Liver (tissue), 3 donors: ENCODE measurements around the gene ARHGAP10.

Experiments used
- ATF3 ChIP-seq: IDR thresholded peaks from 2 replicates; pipeline ENCODE4 v1.6.1; 2016; ENCODE audit warnings: antibody characterized with exemption
- CTCF ChIP-seq: fragments of 150-350 bp; IDR thresholded peaks from 2 replicates; pipeline ENCODE4 v1.5.1; 2017; ENCODE audit warnings: improper control_type of control experiment, low read depth, low read length; ENCODE audit not compliant: missing input control
- EGR1 ChIP-seq, 2 donors: IDR thresholded peaks; 2 replicates each; pipeline ENCODE4 v1.6.1; 2016 to 2018; ENCODE audit warnings: antibody characterized with exemption in 2 of 2, low read depth in 2 of 2
- GABPA ChIP-seq, 2 donors: IDR thresholded peaks in 1 of 2; conservative IDR thresholded peaks in 1 of 2; 2 replicates each; pipeline ENCODE4 v1.6.1; 2016; ENCODE audit warnings: antibody characterized with exemption in 2 of 2, mild to moderate bottlenecking in 1 of 2, moderate library complexity in 1 of 2
- JUND ChIP-seq, 2 donors: IDR thresholded peaks; 2 replicates each; pipeline ENCODE4 v1.6.1; 2016; ENCODE audit warnings: antibody characterized with exemption in 2 of 2
- RAD21 ChIP-seq, 2 donors: IDR thresholded peaks; 2 replicates each; pipeline ENCODE4 v1.6.1; 2016; ENCODE audit warnings: antibody characterized with exemption in 2 of 2, mild to moderate bottlenecking in 2 of 2
- REST ChIP-seq: IDR thresholded peaks from 2 replicates; pipeline ENCODE4 v1.6.1; 2016; ENCODE audit warnings: antibody characterized with exemption, mild to moderate bottlenecking
- RXRA ChIP-seq, 2 donors: IDR thresholded peaks; 2 replicates each; pipeline ENCODE4 v1.6.1; 2017 to 2018; ENCODE audit warnings: antibody characterized with exemption in 2 of 2, mild to moderate bottlenecking in 1 of 2
- SP1 ChIP-seq: IDR thresholded peaks from 2 replicates; pipeline ENCODE4 v1.6.1; 2018; ENCODE audit warnings: antibody characterized with exemption, mild to moderate bottlenecking
- TAF1 ChIP-seq: conservative IDR thresholded peaks from 2 replicates; pipeline ENCODE4 v1.6.1; 2016; ENCODE audit warnings: antibody characterized with exemption, mild to moderate bottlenecking
- YY1 ChIP-seq: IDR thresholded peaks from 2 replicates; pipeline ENCODE4 v1.6.1; 2016; ENCODE audit warnings: antibody characterized with exemption, mild to moderate bottlenecking
- TF ChIP-seq, protein P1 (sequence below): IDR thresholded peaks from 2 replicates; pipeline ENCODE4 v1.6.1; 2016; ENCODE audit warnings: antibody characterized with exemption
- TF ChIP-seq, protein P2 (sequence below): IDR thresholded peaks from 2 replicates; pipeline ENCODE4 v1.6.1; 2016; ENCODE audit warnings: antibody characterized with exemption
- donor health status: healthy.
- donor health status: healthy.

GRCh38 chr4:147760176-147760575 is 28.3 kb downstream of the ARHGAP10 start:
- TF ChIP-seq JUND (IDR thresholded peaks at IDR 0.05) (no peak), CTCF (no peak), SP1 (no peak), RXRA (IDR thresholded peaks at IDR 0.05) (no peak), GABPA (IDR thresholded peaks at IDR 0.05 in 1 of 2, conservative IDR thresholded peaks at IDR 0.05 in 1 of 2) (no peak), TAF1 (no peak), EGR1 (IDR thresholded peaks at IDR 0.05; ENCODE audit: low read depth in 2 of 2) (no peak), YY1 (no peak), RAD21 (IDR thresholded peaks at IDR 0.05) (no peak), REST (no peak), ATF3 (no peak)
- TF ChIP-seq, protein P1, sequence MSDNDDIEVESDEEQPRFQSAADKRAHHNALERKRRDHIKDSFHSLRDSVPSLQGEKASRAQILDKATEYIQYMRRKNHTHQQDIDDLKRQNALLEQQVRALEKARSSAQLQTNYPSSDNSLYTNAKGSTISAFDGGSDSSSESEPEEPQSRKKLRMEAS = no peak
- TF ChIP-seq, protein P2, sequence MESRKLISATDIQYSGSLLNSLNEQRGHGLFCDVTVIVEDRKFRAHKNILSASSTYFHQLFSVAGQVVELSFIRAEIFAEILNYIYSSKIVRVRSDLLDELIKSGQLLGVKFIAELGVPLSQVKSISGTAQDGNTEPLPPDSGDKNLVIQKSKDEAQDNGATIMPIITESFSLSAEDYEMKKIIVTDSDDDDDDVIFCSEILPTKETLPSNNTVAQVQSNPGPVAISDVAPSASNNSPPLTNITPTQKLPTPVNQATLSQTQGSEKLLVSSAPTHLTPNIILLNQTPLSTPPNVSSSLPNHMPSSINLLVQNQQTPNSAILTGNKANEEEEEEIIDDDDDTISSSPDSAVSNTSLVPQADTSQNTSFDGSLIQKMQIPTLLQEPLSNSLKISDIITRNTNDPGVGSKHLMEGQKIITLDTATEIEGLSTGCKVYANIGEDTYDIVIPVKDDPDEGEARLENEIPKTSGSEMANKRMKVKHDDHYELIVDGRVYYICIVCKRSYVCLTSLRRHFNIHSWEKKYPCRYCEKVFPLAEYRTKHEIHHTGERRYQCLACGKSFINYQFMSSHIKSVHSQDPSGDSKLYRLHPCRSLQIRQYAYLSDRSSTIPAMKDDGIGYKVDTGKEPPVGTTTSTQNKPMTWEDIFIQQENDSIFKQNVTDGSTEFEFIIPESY = no peak
